T-helper 2 cell treated with Interferon-gamma antibody and Interleukin-4, amounts not matched to agents 5 μg/mL and 100 μg/mL, for 36 hours (primary cell): ENCODE measurements around the gene WDR73.

Source experiments
- DNase-seq: peaks from one replicate; pipeline ENCODE4 v3.0.0; 2021; ENCODE audit warnings: low spot score
- H3K27ac Mint-ChIP-seq: one replicate; pipeline ENCODE4 v1.8.0; 2021; ENCODE audit warnings: mild to moderate bottlenecking, mixed read lengths
- H3K27me3 Mint-ChIP-seq: one replicate; pipeline ENCODE4 v1.8.0; 2021; ENCODE audit warnings: low read depth, mixed read lengths
- H3K36me3 Mint-ChIP-seq: one replicate; pipeline ENCODE4 v1.8.0; 2021; ENCODE audit warnings: low read depth, mixed read lengths
- H3K4me1 Mint-ChIP-seq: one replicate; pipeline ENCODE4 v1.8.0; 2021; ENCODE audit warnings: low read depth, mixed read lengths
- H3K4me3 Mint-ChIP-seq: one replicate; pipeline ENCODE4 v1.8.0; 2022; ENCODE audit warnings: mild to moderate bottlenecking, moderate library complexity, mixed read lengths
- H3K9me3 Mint-ChIP-seq: one replicate; pipeline ENCODE4 v1.8.0; 2021; ENCODE audit warnings: mixed read lengths

WDR73 gene

DNA sequence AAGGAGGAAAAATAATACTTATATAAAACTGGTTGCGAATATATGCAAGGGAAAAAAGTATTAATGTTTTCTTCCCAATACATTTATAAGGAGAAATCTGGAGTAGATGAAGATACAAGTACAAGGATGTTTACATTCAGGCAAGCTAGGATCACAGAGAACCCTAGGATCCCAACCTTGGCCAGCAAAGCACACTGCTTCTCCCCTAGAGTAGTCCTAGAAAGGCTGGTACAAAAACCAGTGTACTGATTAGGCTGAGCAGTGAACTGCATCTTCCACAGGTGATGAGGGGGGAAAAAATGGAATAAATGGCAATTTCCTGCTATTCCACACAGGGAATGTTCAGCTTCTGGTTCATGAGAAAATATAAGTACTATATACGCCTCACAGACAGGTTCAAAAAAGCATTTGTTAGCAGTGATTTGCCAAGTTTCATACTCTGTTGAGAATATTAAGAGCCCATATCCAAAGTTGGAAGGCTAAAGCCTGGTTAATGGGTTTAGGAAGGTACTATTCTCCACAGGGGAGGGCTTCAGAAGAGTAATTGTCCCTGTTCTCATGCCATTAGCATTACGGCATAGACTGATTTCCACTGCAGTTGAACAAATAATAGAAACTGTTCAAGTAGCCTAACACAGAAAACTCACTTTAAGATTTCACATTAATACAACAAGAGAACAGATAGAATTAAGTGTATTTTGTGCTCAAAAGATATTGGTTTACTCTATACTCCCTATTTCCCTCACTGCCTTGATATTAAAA is 14.3 kb upstream of the WDR73 start:
- H3K36me3 Mint-ChIP-seq: peaks cover 50% of the 10 kb centered on the region
- H3K27me3 Mint-ChIP-seq: no peaks in the 10 kb centered on the region
- no peak overlapping the region for H3K4me3 Mint-ChIP-seq
- DNase-seq: no peak
- no peak overlapping the region for H3K27ac Mint-ChIP-seq
- H3K9me3 Mint-ChIP-seq: no peaks in the 10 kb centered on the region
- H3K4me1 Mint-ChIP-seq: peaks cover 6% of the 10 kb centered on the region

- DNase-seq: no peak
- H3K27ac Mint-ChIP-seq: peak overlapping the region; percentile 12
- H3K9me3 Mint-ChIP-seq: no peaks in the 10 kb centered on the region
- peaks cover 41% of the 10 kb centered on the region for H3K36me3 Mint-ChIP-seq
- H3K27me3 Mint-ChIP-seq: no peaks in the 10 kb centered on the region
- H3K4me1 Mint-ChIP-seq: peaks cover 6% of the 10 kb centered on the region
- H3K4me3 Mint-ChIP-seq: no peak overlapping the region
These were observed 12.3 kb upstream of the WDR73 start for GRCh38 chr15:84666373-84666772.

- Mint-ChIP-seq H3K36me3 (peaks cover 8% of the 10 kb centered on the region), H3K27me3 (no peaks in the 10 kb centered on the region), H3K4me3 (no peak overlapping the region), H3K27ac (no peak overlapping the region), H3K9me3 (no peaks in the 10 kb centered on the region), H3K4me1 (peaks cover 11% of the 10 kb centered on the region)
- DNase-seq: no peak
These were observed 6.9 kb upstream of the WDR73 start for GRCh38 chr15:84661001-84661400.

DNA sequence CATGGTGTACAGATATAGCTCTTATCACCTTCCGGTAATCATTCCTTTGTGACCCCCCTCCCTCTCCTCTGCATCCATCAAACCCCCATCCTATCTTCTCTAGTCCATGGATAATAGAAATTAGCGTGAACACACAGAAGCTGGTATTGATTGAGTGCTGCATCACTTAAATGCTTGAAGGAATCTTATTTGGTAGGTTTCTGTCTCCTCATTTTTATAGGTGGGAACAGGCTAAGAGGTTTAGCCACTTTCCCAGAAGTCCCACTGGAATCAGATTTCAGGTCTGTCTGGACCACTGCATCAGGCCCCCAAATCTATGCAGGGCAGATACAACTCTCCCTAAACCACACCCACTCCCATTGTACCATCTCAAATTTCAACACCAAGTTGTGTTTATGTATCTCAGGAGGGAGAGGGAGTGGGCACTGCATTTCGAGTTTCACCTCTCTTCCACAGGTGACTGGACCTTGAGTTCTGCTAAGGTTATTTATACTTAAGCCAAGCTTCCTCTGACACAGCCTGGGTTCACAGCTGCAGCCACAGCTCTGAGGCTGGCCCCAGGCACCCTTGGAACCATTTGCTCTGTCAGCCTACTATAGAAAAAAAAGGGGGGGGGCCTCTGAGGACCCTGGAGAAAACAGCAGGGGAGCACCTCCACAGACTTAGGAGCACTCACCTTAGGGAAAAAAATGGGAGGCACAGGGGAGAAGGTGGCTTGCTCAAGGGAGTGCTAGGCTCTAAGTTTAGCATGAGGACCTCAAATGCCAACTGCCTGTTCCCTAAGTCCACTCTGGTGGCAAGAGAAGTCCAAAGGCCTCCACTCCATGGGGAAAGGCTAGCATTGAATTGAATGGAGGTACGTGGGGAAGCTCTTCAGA is 6.1 kb upstream of the WDR73 start:
- Mint-ChIP-seq H3K36me3 (peaks cover 2% of the 10 kb centered on the region), H3K27ac (no peak overlapping the region), H3K4me1 (peaks cover 11% of the 10 kb centered on the region), H3K9me3 (no peaks in the 10 kb centered on the region), H3K27me3 (no peaks in the 10 kb centered on the region), H3K4me3 (no peak overlapping the region)
- DNase-seq: no peak

GRCh38 chr15:84658788-84659411 is 4.8 kb upstream of the WDR73 start:
- H3K27ac Mint-ChIP-seq: no peak overlapping the region
- no peaks in the 10 kb centered on the region for H3K9me3 Mint-ChIP-seq
- DNase-seq: no peak
- H3K27me3 Mint-ChIP-seq: no peaks in the 10 kb centered on the region
- H3K4me1 Mint-ChIP-seq: peaks cover 16% of the 10 kb centered on the region
- H3K36me3 Mint-ChIP-seq: peaks cover 2% of the 10 kb centered on the region
- H3K4me3 Mint-ChIP-seq: peak overlapping the region; percentile 78

DNA sequence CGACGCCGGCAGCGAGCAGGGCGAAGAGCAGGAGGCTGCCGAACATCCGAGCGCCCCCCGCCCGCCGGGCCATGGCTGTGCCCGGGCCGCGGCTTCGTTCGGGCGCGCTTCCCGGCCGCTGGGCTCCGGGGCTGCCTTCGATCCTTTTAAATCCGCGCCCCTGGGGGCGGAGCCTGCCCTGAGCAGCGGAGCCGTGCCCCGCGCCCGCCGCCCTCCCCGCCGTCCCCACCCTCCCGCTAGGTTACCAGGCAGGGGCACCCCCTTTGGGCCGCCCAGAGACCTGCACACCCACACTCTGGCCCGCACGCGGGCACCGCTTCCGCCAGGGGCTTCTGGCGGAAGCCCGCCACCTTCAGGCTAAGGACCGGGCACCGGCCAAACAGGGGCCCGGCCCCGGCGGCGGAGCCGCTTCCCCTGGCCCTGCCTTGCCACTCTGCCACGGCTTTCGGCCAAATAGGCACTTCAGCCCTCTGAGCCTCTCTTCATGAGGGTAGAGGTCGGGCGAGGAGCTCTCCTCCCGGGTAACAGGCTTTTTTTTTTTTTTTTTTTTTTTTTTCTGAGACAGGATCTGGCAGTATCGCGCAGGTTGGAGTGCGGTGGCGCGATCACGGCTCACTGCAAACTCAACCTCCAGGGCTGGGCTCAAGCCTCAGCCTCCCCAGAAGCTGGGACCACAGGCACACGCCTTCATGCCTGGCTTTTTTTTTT is 4.2 kb upstream of the WDR73 start, which contains the start of gene NMB:
NMB (minus strand) TSS at position 120 of the 708 bp plus-strand sequence; CDS start at position 73, 47 bp downstream.
- Mint-ChIP-seq H3K27ac (peak within 1 kb of the TSS; percentile 81), H3K27me3 (no peaks in the 10 kb centered on the region), H3K4me1 (peaks cover 19% of the 10 kb centered on the region), H3K36me3 (peaks cover 7% of the 10 kb centered on the region), H3K9me3 (no peaks in the 10 kb centered on the region), H3K4me3 (peak within 1 kb of the TSS; percentile 78)
- DNase-seq: peak; percentile 80

GRCh38 chr15:84657748-84658079 is 3.6 kb upstream of the WDR73 start:
- Mint-ChIP-seq H3K27me3 (no peaks in the 10 kb centered on the region), H3K4me1 (peaks cover 19% of the 10 kb centered on the region)

GRCh38 chr15:84656972-84657371 is 2.9 kb upstream of the WDR73 start:
- Mint-ChIP-seq H3K27me3 (no peaks in the 10 kb centered on the region), H3K9me3 (no peaks in the 10 kb centered on the region), H3K36me3 (peaks cover 11% of the 10 kb centered on the region), H3K4me1 (peaks cover 22% of the 10 kb centered on the region), H3K4me3 (peak overlapping the region; percentile 73), H3K27ac (no peak overlapping the region)
- no peak for DNase-seq

More at GRCh38 chr15:84657748-84658079, 3.6 kb upstream of the WDR73 start:
- no peak for DNase-seq
- no peak overlapping the region for H3K27ac Mint-ChIP-seq
- H3K36me3 Mint-ChIP-seq: peaks cover 7% of the 10 kb centered on the region
- peak overlapping the region; percentile 73 for H3K4me3 Mint-ChIP-seq
- no peaks in the 10 kb centered on the region for H3K9me3 Mint-ChIP-seq

DNA sequence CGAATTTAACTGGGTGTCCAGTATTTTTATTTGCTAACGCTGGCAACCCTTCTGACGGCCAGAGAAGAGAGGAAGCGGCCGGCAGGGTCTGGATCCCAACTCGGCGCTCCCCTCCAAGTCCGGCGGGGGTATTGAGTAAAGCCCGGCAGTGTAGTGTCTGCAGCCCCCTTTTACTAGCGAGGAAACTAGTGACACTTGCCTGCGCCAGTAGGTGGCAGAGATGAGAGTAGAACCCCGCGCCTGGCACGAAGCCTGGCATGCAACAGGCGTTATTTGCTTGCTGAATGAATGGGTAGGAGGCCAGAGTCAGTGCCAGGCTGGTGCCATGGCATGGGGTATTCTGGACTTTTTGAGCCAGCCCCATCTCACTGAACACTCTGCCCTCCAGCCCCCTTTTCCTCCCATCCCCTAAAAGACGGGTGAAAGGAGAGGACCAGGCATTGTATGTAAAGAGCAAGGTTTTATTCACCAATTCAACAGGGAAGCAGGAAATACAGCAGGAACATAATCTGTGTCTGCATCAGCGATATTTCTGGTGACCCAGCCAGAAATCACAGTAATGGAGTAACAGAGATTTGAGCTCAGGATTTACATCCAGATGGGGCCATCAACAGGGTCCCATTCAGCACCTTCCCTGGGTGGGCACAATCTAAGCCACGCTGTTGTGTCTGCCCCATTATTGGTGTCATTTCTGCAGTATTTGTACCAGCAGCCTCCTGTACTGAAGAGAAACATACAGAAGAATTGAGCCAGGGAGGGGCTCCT is 788 bp upstream of the WDR73 start:
- H3K9me3 Mint-ChIP-seq: no peaks in the 10 kb centered on the region
- peak overlapping the region; percentile 100 for H3K4me3 Mint-ChIP-seq
- H3K36me3 Mint-ChIP-seq: peaks cover 20% of the 10 kb centered on the region
- peaks cover 25% of the 10 kb centered on the region for H3K4me1 Mint-ChIP-seq
- peak overlapping the region; percentile 55 for H3K27ac Mint-ChIP-seq
- no peaks in the 10 kb centered on the region for H3K27me3 Mint-ChIP-seq
- DNase-seq: peak; percentile 67

DNA sequence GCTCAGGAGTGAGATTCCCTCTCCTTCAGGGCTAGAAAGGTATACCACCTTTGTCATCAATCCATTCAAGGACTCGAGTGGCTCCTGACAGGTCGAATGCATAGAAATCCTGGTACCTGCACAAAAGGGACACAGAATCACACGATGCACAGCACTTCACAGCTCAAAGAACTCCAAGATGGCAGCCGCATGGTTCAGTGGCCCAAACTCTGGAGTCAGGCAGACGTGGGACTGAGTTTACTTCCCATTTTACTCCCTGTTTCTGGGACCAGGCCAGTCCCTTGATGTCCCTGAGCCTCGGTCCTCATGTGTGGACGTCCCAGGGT is 536 bp downstream of the WDR73 start:
- DNase-seq: no peak
- Mint-ChIP-seq H3K27me3 (no peaks in the 10 kb centered on the region), H3K4me3 (peak overlapping the region; percentile 100), H3K27ac (peak overlapping the region; percentile 95), H3K9me3 (no peaks in the 10 kb centered on the region), H3K4me1 (peaks cover 22% of the 10 kb centered on the region), H3K36me3 (peaks cover 26% of the 10 kb centered on the region)

- no peaks in the 10 kb centered on the region for H3K27me3 Mint-ChIP-seq
- no peak for DNase-seq
- H3K4me1 Mint-ChIP-seq: peaks cover 18% of the 10 kb centered on the region
- H3K4me3 Mint-ChIP-seq: no peak overlapping the region
- peaks cover 50% of the 10 kb centered on the region for H3K36me3 Mint-ChIP-seq
- H3K27ac Mint-ChIP-seq: no peak overlapping the region
- no peaks in the 10 kb centered on the region for H3K9me3 Mint-ChIP-seq
These were observed 4.4 kb downstream of the WDR73 start for GRCh38 chr15:84649706-84650105.

DNA sequence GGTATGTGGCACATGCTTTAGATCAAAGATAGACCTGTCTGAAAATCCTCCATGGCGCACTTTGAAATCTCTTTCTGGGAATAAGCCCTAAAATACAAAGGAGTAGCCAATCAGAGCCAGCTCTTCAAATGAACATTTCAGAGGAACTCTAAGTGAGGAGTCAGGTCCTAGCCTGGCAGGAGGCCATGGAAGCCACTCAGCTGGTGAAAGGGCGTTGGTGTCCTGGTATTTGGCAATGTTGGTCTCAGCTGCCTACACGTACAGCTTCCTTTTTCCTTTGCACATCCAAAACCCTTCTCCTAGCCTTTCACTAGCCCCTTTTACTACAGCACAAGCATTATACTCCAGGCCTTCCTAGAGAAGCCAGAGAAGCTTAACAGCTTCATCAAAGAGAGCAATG is 5.5 kb downstream of the WDR73 start:
- Mint-ChIP-seq H3K36me3 (peaks cover 49% of the 10 kb centered on the region), H3K4me1 (peaks cover 15% of the 10 kb centered on the region)
- DNase-seq: no peak

GRCh38 chr15:84647726-84648125 is 6.4 kb downstream of the WDR73 start:
- H3K36me3 Mint-ChIP-seq: peaks cover 55% of the 10 kb centered on the region

More for the DNA sequence above, 5.5 kb downstream of the WDR73 start:
- H3K4me3 Mint-ChIP-seq: no peak overlapping the region
- H3K27ac Mint-ChIP-seq: no peak overlapping the region
- no peaks in the 10 kb centered on the region for H3K27me3 Mint-ChIP-seq
- no peaks in the 10 kb centered on the region for H3K9me3 Mint-ChIP-seq

More at GRCh38 chr15:84647726-84648125, 6.4 kb downstream of the WDR73 start:
- H3K4me1 Mint-ChIP-seq: peaks cover 14% of the 10 kb centered on the region
- no peak overlapping the region for H3K4me3 Mint-ChIP-seq
- no peak for DNase-seq
- H3K27me3 Mint-ChIP-seq: no peaks in the 10 kb centered on the region
- H3K9me3 Mint-ChIP-seq: no peaks in the 10 kb centered on the region
- no peak overlapping the region for H3K27ac Mint-ChIP-seq
